Subcutaneous abdominal adipose tissue (tissue), 5 donors: ENCODE data around the gene CENPS.
A peak's percentile ranks its signal among the peaks of the same experiment; 100 is the strongest.
"Not testable (repeated sequence)": the region's sequence is repeated elsewhere in the genome, so short reads cannot be mapped to it uniquely, and the experiment has no call there.

Source experiments
- H3K27ac ChIP-seq: one replicate; pipeline ENCODE4 v1.7.0; 2013; ENCODE audit warnings: low read depth, mild to moderate bottlenecking, inconsistent platforms, low read length, moderate library complexity
- H3K27me3 ChIP-seq, 5 donors: one replicate each; pipeline ENCODE4 v1.7.0; 2013; ENCODE audit warnings: low read length in 5 of 5, inconsistent platforms in 1 of 5; ENCODE audit not compliant: control insufficient read depth in 5 of 5, insufficient read depth in 4 of 5
- H3K36me3 ChIP-seq, 5 donors: one replicate each; pipeline ENCODE4 v1.7.0; 2013; ENCODE audit warnings: low read length in 5 of 5; ENCODE audit not compliant: control insufficient read depth in 5 of 5, insufficient read depth in 5 of 5
- H3K4me1 ChIP-seq, 5 donors: one replicate each; pipeline ENCODE4 v1.7.0; 2013; ENCODE audit warnings: low read length in 5 of 5, mild to moderate bottlenecking in 3 of 5, moderate library complexity in 1 of 5; ENCODE audit not compliant: control insufficient read depth in 5 of 5, insufficient read depth in 5 of 5
- H3K4me3 ChIP-seq, 5 donors: one replicate each; pipeline ENCODE4 v1.7.0; 2013; ENCODE audit warnings: low read length in 5 of 5, low read depth in 1 of 5
- H3K9ac ChIP-seq, 5 donors: one replicate each; pipeline ENCODE4 v1.7.0; 2013; ENCODE audit warnings: low read length in 5 of 5, mild to moderate bottlenecking in 4 of 5, moderate library complexity in 3 of 5
- H3K9me3 ChIP-seq, 5 donors: one replicate each; pipeline ENCODE4 v1.7.0; 2013; ENCODE audit warnings: low read length in 5 of 5; ENCODE audit not compliant: control insufficient read depth in 5 of 5
- donor health status: healthy.
- donor health status: healthy.
- donor health status: healthy.
- donor health status: healthy.
- donor health status: healthy.

CENPS gene

GRCh38 chr1:10415967-10416366 lies 14.3 kb upstream of the CENPS start:
- Histone ChIP-seq H3K4me1 (peaks cover 0 to 24% (median 16%) of the 10 kb centered on the region in 5 donors), H3K36me3 (peaks cover 25 to 89% (median 80%) of the 10 kb centered on the region in 5 donors), H3K9ac (peak overlapping the region in 1 of 5 donors; percentile 54), H3K27ac (peak overlapping the region; percentile 84)
- not testable (repeated sequence) for H3K27me3 ChIP-seq, H3K4me3 ChIP-seq, H3K9me3 ChIP-seq

DNA sequence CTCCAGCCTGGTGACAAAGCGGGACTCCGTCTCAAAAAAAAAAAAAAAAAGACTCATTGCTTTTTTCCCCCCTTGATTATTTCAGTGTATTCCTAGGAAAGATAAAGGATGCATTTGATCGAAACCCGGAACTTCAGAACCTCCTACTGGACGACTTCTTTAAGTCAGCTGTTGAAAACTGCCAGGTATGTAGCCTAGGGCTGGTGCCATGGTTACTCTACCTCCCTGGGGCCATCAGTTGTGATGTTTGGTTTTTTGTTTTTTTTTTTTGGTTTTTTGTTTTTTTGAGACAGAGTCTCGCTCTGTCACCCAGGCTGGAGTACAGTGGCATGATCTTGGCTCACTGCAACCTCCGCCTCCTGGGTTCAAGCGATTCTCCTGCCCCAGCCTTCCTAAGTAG lies 11.5 kb upstream of the CENPS start:
- peaks cover 0 to 26% (median 16%) of the 10 kb centered on the region in 5 donors for H3K4me1 ChIP-seq
- H3K36me3 ChIP-seq = peaks cover 7 to 71% (median 55%) of the 10 kb centered on the region in 5 donors
- not testable (repeated sequence) for H3K9me3 ChIP-seq, H3K27me3 ChIP-seq, H3K27ac ChIP-seq, H3K4me3 ChIP-seq, H3K9ac ChIP-seq

- H3K9me3 ChIP-seq = no peaks in the 10 kb centered on the region
- peaks cover 2 to 32% (median 19%) of the 10 kb centered on the region in 5 donors for H3K4me1 ChIP-seq
- H3K27me3 ChIP-seq = no peaks in the 10 kb centered on the region
- peaks cover 7 to 64% (median 52%) of the 10 kb centered on the region in 5 donors for H3K36me3 ChIP-seq
- no peak overlapping the region for H3K4me3 ChIP-seq
- peak overlapping the region in 1 of 5 donors; percentile 25 for H3K9ac ChIP-seq
- H3K27ac ChIP-seq = peak overlapping the region; percentile 76
Observed at GRCh38 chr1:10419351-10419750, 10.9 kb upstream of the CENPS start.

DNA sequence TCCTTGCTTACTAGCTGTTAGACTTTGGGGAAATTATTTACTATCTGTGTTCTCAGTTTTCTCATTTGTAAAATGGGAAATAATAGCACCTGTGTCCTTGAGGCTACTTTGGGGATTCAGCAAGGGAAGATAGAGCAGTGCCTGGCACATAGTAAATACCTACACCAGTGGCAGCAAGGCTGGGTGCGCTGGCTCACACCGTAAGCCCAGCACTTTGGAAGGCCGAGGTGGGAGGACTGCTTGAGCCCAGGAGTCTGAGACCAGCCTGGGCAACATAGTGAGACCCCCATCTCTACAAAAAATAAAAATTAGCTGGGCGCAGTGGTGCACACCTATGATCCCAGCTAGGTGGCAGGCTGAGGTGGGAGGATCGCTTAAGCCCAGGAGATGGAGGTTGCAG lies 8.6 kb upstream of the CENPS start:
- Histone ChIP-seq H3K27me3 (no peaks in the 10 kb centered on the region), H3K4me3 (no peak overlapping the region), H3K4me1 (peaks cover 0 to 25% (median 15%) of the 10 kb centered on the region in 5 donors), H3K9ac (no peak overlapping the region), H3K36me3 (peaks cover 0 to 48% (median 36%) of the 10 kb centered on the region in 5 donors), H3K27ac (no peak overlapping the region), H3K9me3 (no peaks in the 10 kb centered on the region)

GRCh38 chr1:10424034-10424433 lies 6.2 kb upstream of the CENPS start:
- Histone ChIP-seq H3K9ac (peak overlapping the region in 1 of 5 donors; percentile 20), H3K4me3 (no peak overlapping the region), H3K27ac (no peak overlapping the region), H3K9me3 (no peaks in the 10 kb centered on the region), H3K36me3 (peaks cover 0 to 24% (median 15%) of the 10 kb centered on the region in 5 donors), H3K27me3 (no peaks in the 10 kb centered on the region), H3K4me1 (peaks cover 0 to 30% (median 20%) of the 10 kb centered on the region in 5 donors)

- Histone ChIP-seq H3K27ac (no peak overlapping the region), H3K4me3 (no peak overlapping the region), H3K36me3 (peaks cover 0 to 17% (median 9%) of the 10 kb centered on the region in 5 donors), H3K4me1 (peaks cover 1 to 27% (median 20%) of the 10 kb centered on the region in 5 donors), H3K9ac (peak overlapping the region in 1 of 5 donors; percentile 20), H3K27me3 (no peaks in the 10 kb centered on the region), H3K9me3 (no peaks in the 10 kb centered on the region)
Observed at GRCh38 chr1:10424651-10425050, 5.6 kb upstream of the CENPS start.

GRCh38 chr1:10425826-10426534 lies 4.3 kb upstream of the CENPS start:
- not testable (repeated sequence) for H3K9ac ChIP-seq, H3K27ac ChIP-seq, H3K27me3 ChIP-seq, H3K9me3 ChIP-seq, H3K4me3 ChIP-seq, H3K36me3 ChIP-seq
- H3K4me1 ChIP-seq = peaks cover 6 to 27% (median 22%) of the 10 kb centered on the region in 5 donors

GRCh38 chr1:10426535-10426848 lies 3.7 kb upstream of the CENPS start:
- not testable (repeated sequence) for H3K27me3 ChIP-seq

GRCh38 chr1:10428984-10429383 lies 1.2 kb upstream of the CENPS start:
- H3K4me1 ChIP-seq = peaks cover 8 to 29% (median 27%) of the 10 kb centered on the region in 5 donors
- H3K4me3 ChIP-seq = no peak overlapping the region
- no peaks in the 10 kb centered on the region for H3K9me3 ChIP-seq
- no peaks in the 10 kb centered on the region for H3K27me3 ChIP-seq
- H3K27ac ChIP-seq = no peak overlapping the region
- H3K9ac ChIP-seq = no peak overlapping the region
- H3K36me3 ChIP-seq = no peaks in the 10 kb centered on the region

More at GRCh38 chr1:10426535-10426848, 3.7 kb upstream of the CENPS start:
- not testable (repeated sequence) for H3K4me3 ChIP-seq, H3K27ac ChIP-seq, H3K36me3 ChIP-seq, H3K9me3 ChIP-seq, H3K9ac ChIP-seq
- H3K4me1 ChIP-seq = peaks cover 8 to 32% (median 27%) of the 10 kb centered on the region in 5 donors

DNA sequence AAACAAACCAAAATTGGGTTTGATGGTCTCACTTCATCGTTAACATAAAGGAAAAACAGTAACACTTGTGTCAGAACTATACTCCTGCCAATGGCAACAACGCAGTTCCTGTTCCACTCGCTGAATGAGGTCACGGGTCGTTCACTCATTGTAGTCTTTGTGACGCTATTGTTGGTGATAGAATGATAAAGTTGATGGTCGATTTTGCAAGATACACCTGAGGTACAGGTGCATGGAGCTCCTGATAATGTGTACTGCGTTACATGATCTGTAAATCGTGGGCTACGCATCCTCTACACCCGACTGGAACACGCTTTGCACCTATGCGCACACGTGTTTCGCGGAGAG lies 391 bp upstream of the CENPS start:
- peak overlapping the region; percentile 79 to 95 (median 90) for H3K4me3 ChIP-seq
- H3K9ac ChIP-seq = peak overlapping the region in 3 of 5 donors; percentile 30 to 72 (median 54)
- no peaks in the 10 kb centered on the region for H3K36me3 ChIP-seq
- H3K4me1 ChIP-seq = peaks cover 6 to 26% (median 21%) of the 10 kb centered on the region in 5 donors
- no peaks in the 10 kb centered on the region for H3K9me3 ChIP-seq
- peak overlapping the region; percentile 37 for H3K27ac ChIP-seq
- H3K27me3 ChIP-seq = no peaks in the 10 kb centered on the region
